ENCODE results near the gene GSTA4. TPM values are rescaled to one million over a fixed set of nuclear protein-coding genes. Genes with fewer than 3 reads are reported as not detected.

GSTA4 gene
- total RNA-seq, 2 experiments from 2014 or later: 21.6 to 21.7 TPM

DNA sequence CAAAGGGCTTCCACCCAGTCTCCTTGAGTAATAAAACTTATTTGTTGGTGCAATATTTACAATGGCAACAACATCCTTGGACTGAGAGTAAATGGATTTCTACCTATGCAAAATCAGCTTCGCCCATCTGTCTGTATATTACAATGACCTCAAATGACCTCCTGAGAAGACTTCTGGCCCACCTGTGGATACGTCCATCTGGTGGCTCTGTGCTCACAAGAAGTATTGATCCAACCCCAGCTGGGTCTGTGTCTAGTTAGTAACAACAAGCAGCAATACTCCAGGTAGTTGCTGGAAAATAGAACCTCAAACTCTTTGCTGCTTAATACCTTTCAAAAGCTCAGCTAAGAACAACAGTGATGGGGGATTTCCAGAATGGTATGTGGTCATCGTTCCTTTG, 34.7 kb upstream of the GSTA4 start:
- H3K4me3 Mint-ChIP-seq: no peak overlapping the region
- CTCF ChIA-PET: no interaction called here
- peaks cover 11% of the 10 kb centered on the region for H3K36me3 Mint-ChIP-seq (ENCODE audit: low read depth)
- peaks cover 7% of the 10 kb centered on the region for H3K4me1 Mint-ChIP-seq (ENCODE audit: low read depth)
- H3K9me3 Mint-ChIP-seq: no peaks in the 10 kb centered on the region
- intact Hi-C loops (cut with micrococcal nuclease): no loop called here
- H3K27me3 Mint-ChIP-seq (ENCODE audit: low read depth): no peaks in the 10 kb centered on the region
- no peak for DNase-seq
- no peak overlapping the region for H3K27ac Mint-ChIP-seq

GRCh38 chr6:53029257-53029656, 34.2 kb upstream of the GSTA4 start:
- CTCF ChIA-PET: no interaction called here

GRCh38 chr6:53028467-53028866, 33.4 kb upstream of the GSTA4 start:
- Mint-ChIP-seq H3K9me3 (no peaks in the 10 kb centered on the region), H3K27me3 (ENCODE audit: low read depth) (no peaks in the 10 kb centered on the region), H3K4me1 (ENCODE audit: low read depth) (peaks cover 7% of the 10 kb centered on the region), H3K4me3 (no peak overlapping the region), H3K27ac (no peak overlapping the region), H3K36me3 (ENCODE audit: low read depth) (peaks cover 10% of the 10 kb centered on the region)
- intact Hi-C loops (cut with micrococcal nuclease): no loop called here
- DNase-seq: no peak
- CTCF ChIA-PET: no interaction called here

More at GRCh38 chr6:53029257-53029656, 34.2 kb upstream of the GSTA4 start:
- H3K27me3 Mint-ChIP-seq (ENCODE audit: low read depth): no peaks in the 10 kb centered on the region
- intact Hi-C loops (cut with micrococcal nuclease): no loop called here
- no peaks in the 10 kb centered on the region for H3K9me3 Mint-ChIP-seq
- peaks cover 10% of the 10 kb centered on the region for H3K36me3 Mint-ChIP-seq (ENCODE audit: low read depth)
- no peak overlapping the region for H3K4me3 Mint-ChIP-seq
- no peak overlapping the region for H3K27ac Mint-ChIP-seq
- H3K4me1 Mint-ChIP-seq (ENCODE audit: low read depth): peaks cover 7% of the 10 kb centered on the region
- no peak for DNase-seq

GRCh38 chr6:53027131-53027718, 32.1 kb upstream of the GSTA4 start:
- no peak for DNase-seq
- Mint-ChIP-seq H3K27ac (no peak overlapping the region), H3K9me3 (no peaks in the 10 kb centered on the region), H3K4me3 (no peak overlapping the region), H3K4me1 (ENCODE audit: low read depth) (peaks cover 7% of the 10 kb centered on the region), H3K27me3 (ENCODE audit: low read depth) (no peaks in the 10 kb centered on the region), H3K36me3 (ENCODE audit: low read depth) (peaks cover 10% of the 10 kb centered on the region)
- CTCF ChIA-PET: no interaction called here
- intact Hi-C loops (cut with micrococcal nuclease): no loop called here

- no peak for DNase-seq
- H3K4me1 Mint-ChIP-seq (ENCODE audit: low read depth): peaks cover 7% of the 10 kb centered on the region
- CTCF ChIA-PET: no interaction called here
- peaks cover 10% of the 10 kb centered on the region for H3K36me3 Mint-ChIP-seq (ENCODE audit: low read depth)
- no peaks in the 10 kb centered on the region for H3K9me3 Mint-ChIP-seq
- intact Hi-C loops (cut with micrococcal nuclease): no loop called here
- no peaks in the 10 kb centered on the region for H3K27me3 Mint-ChIP-seq (ENCODE audit: low read depth)
- H3K27ac Mint-ChIP-seq: no peak overlapping the region
- no peak overlapping the region for H3K4me3 Mint-ChIP-seq
Observed at GRCh38 chr6:53026526-53026925, 31.4 kb upstream of the GSTA4 start.

- no peak overlapping the region for H3K27ac Mint-ChIP-seq
- intact Hi-C loops (cut with micrococcal nuclease): no loop called here
- peaks cover 9% of the 10 kb centered on the region for H3K4me1 Mint-ChIP-seq (ENCODE audit: low read depth)
- H3K27me3 Mint-ChIP-seq (ENCODE audit: low read depth): no peaks in the 10 kb centered on the region
- no peak overlapping the region for H3K4me3 Mint-ChIP-seq
- CTCF ChIA-PET: interaction anchor here (0.6 kb wide), 1 partner anchor 285 kb away, joined by 5 read pairs; no protein-coding TSS in a partner anchor
- DNase-seq: no peak
- no peaks in the 10 kb centered on the region for H3K9me3 Mint-ChIP-seq
- peaks cover 6% of the 10 kb centered on the region for H3K36me3 Mint-ChIP-seq (ENCODE audit: low read depth)
Observed at GRCh38 chr6:53023323-53023722, 28.2 kb upstream of the GSTA4 start.

DNA sequence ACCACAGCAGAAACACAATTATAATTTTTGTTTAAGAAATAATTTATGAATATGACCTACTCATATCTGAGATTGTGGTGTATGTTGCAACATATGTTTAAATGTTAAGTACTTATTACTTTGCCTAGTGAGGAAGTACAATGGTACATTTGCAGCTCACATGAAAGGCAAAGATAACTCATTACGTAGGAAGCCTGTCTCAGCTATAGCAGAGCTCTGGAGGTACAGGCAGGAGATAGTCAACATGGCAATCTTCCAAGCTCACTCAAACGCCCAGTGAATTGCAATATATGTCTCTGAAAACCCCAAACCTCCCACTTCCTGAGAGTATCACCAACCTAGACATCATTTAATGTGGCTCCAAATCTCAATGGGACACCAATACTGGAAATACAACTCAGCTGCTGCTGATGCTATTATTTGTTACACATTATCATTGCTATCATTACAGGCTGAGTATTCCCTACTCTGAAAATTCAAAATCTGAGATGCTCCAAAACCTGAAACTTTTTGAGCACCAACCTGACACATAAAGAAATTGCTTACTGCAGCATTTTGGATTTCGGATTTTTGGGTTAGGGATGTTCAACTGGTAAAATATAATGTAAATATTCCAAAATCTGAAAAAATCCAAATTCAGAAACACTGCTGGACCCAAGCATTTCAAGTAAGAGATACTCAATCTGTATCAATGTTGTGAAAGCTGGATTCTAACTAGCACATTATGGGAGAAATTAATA, 25.1 kb upstream of the GSTA4 start:
- no peak overlapping the region for H3K27ac Mint-ChIP-seq
- intact Hi-C loops (cut with micrococcal nuclease): no loop called here
- H3K4me1 Mint-ChIP-seq (ENCODE audit: low read depth): peaks cover 5% of the 10 kb centered on the region
- CTCF ChIA-PET: interaction anchor here (0.7 kb wide), 1 partner anchor 125 kb away, joined by 3 read pairs; no protein-coding TSS in a partner anchor
- H3K27me3 Mint-ChIP-seq (ENCODE audit: low read depth): no peaks in the 10 kb centered on the region
- H3K36me3 Mint-ChIP-seq (ENCODE audit: low read depth): peaks cover 8% of the 10 kb centered on the region
- H3K9me3 Mint-ChIP-seq: no peaks in the 10 kb centered on the region
- DNase-seq: no peak
- no peak overlapping the region for H3K4me3 Mint-ChIP-seq

DNA sequence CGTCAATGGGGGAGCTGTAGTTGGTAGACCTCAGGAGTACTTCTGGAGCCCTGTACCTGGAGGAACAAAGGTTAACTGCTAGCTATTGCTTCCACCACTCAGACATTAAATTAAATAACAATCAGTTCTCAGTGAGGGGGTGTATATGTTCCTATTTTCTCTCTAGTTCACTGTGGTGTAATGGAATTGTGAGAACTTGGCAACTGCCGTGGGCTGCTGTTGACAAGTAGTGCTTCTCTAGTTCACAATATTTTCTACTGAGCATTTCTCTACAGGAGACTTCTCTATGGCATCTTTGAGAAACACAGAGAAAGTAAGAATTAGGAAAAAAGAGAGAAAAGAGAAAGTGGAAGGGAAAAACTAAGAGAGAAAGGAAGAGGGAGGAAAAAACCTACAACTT, 23.4 kb upstream of the GSTA4 start:
- Mint-ChIP-seq H3K9me3 (no peaks in the 10 kb centered on the region), H3K27ac (no peak overlapping the region), H3K4me3 (no peak overlapping the region), H3K4me1 (ENCODE audit: low read depth) (peaks cover 5% of the 10 kb centered on the region), H3K27me3 (ENCODE audit: low read depth) (no peaks in the 10 kb centered on the region), H3K36me3 (ENCODE audit: low read depth) (peaks cover 8% of the 10 kb centered on the region)
- intact Hi-C loops (cut with micrococcal nuclease): no loop called here
- no peak for DNase-seq
- CTCF ChIA-PET: no interaction called here

DNA sequence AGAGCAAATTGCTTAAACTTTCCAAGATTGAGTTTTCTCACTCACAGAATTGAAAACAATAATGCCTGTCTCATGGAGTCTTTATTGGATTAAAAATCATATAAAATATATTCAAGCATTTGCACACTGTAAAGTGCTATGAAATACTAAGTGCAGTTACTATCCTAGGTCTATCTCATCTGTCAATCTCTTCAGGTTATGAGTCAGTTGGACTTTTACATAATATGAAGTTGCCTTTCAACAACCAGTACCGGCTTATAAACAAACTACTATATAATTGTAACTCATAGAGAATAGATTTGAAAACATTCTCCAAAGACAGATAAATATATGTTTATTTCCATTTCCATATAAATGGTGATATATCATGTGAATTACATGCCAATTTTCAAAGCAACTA, 20.4 kb upstream of the GSTA4 start:
- no peaks in the 10 kb centered on the region for H3K4me1 Mint-ChIP-seq (ENCODE audit: low read depth)
- H3K4me3 Mint-ChIP-seq: no peak overlapping the region
- no peak overlapping the region for H3K27ac Mint-ChIP-seq
- DNase-seq: no peak
- no peaks in the 10 kb centered on the region for H3K9me3 Mint-ChIP-seq
- intact Hi-C loops (cut with micrococcal nuclease): no loop called here
- H3K36me3 Mint-ChIP-seq (ENCODE audit: low read depth): peaks cover 13% of the 10 kb centered on the region
- CTCF ChIA-PET: no interaction called here
- no peaks in the 10 kb centered on the region for H3K27me3 Mint-ChIP-seq (ENCODE audit: low read depth)

GRCh38 chr6:53014744-53015143, 19.7 kb upstream of the GSTA4 start:
- Mint-ChIP-seq H3K4me3 (no peak overlapping the region), H3K36me3 (ENCODE audit: low read depth) (peaks cover 18% of the 10 kb centered on the region), H3K9me3 (no peaks in the 10 kb centered on the region), H3K27me3 (ENCODE audit: low read depth) (no peaks in the 10 kb centered on the region), H3K27ac (no peak overlapping the region), H3K4me1 (ENCODE audit: low read depth) (no peaks in the 10 kb centered on the region)
- CTCF ChIA-PET: interaction anchor here (0.9 kb wide), 1 partner anchor 17 kb away, joined by 3 read pairs; no protein-coding TSS in a partner anchor
- no peak for DNase-seq
- intact Hi-C loops (cut with micrococcal nuclease): no loop called here

DNA sequence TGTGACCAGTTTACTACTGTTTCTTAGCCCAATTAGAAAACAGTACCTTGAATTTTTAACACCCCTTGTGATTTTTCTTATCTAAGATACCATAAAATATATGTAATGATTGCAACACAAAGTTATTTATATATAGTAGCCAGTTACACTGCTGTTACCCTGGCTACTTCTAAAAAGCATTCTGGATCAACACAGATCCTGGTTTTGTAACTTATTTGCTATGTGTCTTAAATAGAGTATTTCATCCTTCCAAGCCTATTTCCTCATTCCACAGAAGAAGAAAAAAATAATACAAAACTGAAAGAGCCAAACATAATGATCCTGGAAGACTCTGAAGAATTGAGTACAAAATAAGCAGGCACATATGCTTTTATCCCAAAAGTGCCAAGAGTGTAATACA, 19.0 kb upstream of the GSTA4 start:
- no peak for DNase-seq
- H3K4me3 Mint-ChIP-seq: no peak overlapping the region
- no peak overlapping the region for H3K27ac Mint-ChIP-seq
- peaks cover 19% of the 10 kb centered on the region for H3K36me3 Mint-ChIP-seq (ENCODE audit: low read depth)
- no peaks in the 10 kb centered on the region for H3K27me3 Mint-ChIP-seq (ENCODE audit: low read depth)
- CTCF ChIA-PET: no interaction called here
- no peaks in the 10 kb centered on the region for H3K9me3 Mint-ChIP-seq
- intact Hi-C loops (cut with micrococcal nuclease): no loop called here
- H3K4me1 Mint-ChIP-seq (ENCODE audit: low read depth): no peaks in the 10 kb centered on the region

- Mint-ChIP-seq H3K27me3 (ENCODE audit: low read depth) (no peaks in the 10 kb centered on the region), H3K4me3 (no peak overlapping the region), H3K4me1 (ENCODE audit: low read depth) (no peaks in the 10 kb centered on the region), H3K36me3 (ENCODE audit: low read depth) (peaks cover 13% of the 10 kb centered on the region), H3K9me3 (no peaks in the 10 kb centered on the region), H3K27ac (no peak overlapping the region)
- intact Hi-C loops (cut with micrococcal nuclease): no loop called here
- CTCF ChIA-PET: interaction anchor here (0.9 kb wide), 1 partner anchor 12 kb away, joined by 4 read pairs; no protein-coding TSS in a partner anchor
- no peak for DNase-seq
Observed at GRCh38 chr6:53011979-53012378, 16.9 kb upstream of the GSTA4 start.

DNA sequence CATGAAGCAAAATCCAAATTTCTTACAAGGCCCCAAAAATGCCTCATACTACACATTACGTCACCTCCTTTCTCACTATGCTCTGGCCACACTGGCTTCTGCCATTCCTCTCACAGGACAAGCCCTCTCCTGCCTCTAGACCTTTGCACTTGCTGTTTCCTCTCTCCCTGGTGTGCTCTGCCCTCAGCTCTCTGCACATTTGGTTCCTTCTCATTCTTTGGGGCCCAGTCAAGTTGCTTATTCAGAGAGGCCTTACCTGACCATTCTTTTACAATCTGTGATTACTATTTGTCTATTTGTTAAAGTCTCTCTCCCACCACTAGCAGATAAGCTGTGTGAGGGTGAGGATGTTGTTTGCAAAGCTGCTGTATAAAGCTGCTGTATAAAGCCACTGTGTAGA, 15.4 kb upstream of the GSTA4 start:
- DNase-seq: no peak
- Mint-ChIP-seq H3K9me3 (no peaks in the 10 kb centered on the region), H3K4me3 (no peak overlapping the region), H3K27me3 (ENCODE audit: low read depth) (no peaks in the 10 kb centered on the region), H3K4me1 (ENCODE audit: low read depth) (no peaks in the 10 kb centered on the region), H3K36me3 (ENCODE audit: low read depth) (peaks cover 13% of the 10 kb centered on the region), H3K27ac (no peak overlapping the region)
- intact Hi-C loops (cut with micrococcal nuclease): no loop called here
- CTCF ChIA-PET: interaction anchor here (1.2 kb wide), 1 partner anchor 14 kb away, joined by 3 read pairs; no protein-coding TSS in a partner anchor

All from activated naive CD4-positive, alpha-beta T cell treated with anti-CD3 and anti-CD28 coated beads for 36 hours (primary cell).